ENCODE results near the gene TM4SF18.

Gene TM4SF18

GRCh38 chr3:149314807-149315578, 18.4 kb downstream of the TM4SF18 start:
- Histone ChIP-seq H3K27me3 (replicated peaks; ENCODE audit: control insufficient read depth, insufficient read depth, low read length) (no peaks in the 10 kb centered on the region; the same call in 1 of the 2 replicates), H3K4me3 (replicated peaks; ENCODE audit: low read depth, low read length) (no peak overlapping the region), H3K36me3 (ENCODE audit: control insufficient read depth, insufficient read depth, low read length) (no peaks in the 10 kb centered on the region)
- no peak for DNase-seq (ENCODE audit: extremely low read depth, insufficient read length)
- TF ChIP-seq, protein P1, sequence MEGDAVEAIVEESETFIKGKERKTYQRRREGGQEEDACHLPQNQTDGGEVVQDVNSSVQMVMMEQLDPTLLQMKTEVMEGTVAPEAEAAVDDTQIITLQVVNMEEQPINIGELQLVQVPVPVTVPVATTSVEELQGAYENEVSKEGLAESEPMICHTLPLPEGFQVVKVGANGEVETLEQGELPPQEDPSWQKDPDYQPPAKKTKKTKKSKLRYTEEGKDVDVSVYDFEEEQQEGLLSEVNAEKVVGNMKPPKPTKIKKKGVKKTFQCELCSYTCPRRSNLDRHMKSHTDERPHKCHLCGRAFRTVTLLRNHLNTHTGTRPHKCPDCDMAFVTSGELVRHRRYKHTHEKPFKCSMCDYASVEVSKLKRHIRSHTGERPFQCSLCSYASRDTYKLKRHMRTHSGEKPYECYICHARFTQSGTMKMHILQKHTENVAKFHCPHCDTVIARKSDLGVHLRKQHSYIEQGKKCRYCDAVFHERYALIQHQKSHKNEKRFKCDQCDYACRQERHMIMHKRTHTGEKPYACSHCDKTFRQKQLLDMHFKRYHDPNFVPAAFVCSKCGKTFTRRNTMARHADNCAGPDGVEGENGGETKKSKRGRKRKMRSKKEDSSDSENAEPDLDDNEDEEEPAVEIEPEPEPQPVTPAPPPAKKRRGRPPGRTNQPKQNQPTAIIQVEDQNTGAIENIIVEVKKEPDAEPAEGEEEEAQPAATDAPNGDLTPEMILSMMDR (IDR thresholded peaks at IDR 0.05; ENCODE audit: insufficient read depth, low read length, poor library complexity, severe bottlenecking): no peak

DNA sequence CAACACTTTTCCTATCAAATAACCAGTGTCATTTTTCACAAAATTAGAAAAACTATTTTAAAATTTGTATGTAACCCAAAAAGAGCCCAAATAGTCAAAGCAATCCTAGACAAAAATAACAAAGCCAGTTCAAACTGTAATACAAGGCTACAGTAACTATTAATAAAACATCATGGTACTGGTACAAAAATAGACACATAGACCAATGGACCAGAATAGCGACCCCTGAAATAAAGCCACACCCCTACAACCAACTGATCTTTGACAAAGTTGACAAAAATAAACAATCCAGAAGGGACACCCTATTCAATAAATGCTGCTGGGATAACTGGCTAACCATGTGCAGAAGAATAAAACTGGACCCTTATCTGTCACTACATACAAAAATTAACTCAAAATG, 19.9 kb downstream of the TM4SF18 start:
- TF ChIP-seq, protein P1 (IDR thresholded peaks at IDR 0.05; ENCODE audit: insufficient read depth, low read length, poor library complexity, severe bottlenecking): no peak
- Histone ChIP-seq H3K4me3 (replicated peaks; ENCODE audit: low read depth, low read length) (no peak overlapping the region), H3K36me3 (ENCODE audit: control insufficient read depth, insufficient read depth, low read length) (no peaks in the 10 kb centered on the region), H3K27me3 (replicated peaks; ENCODE audit: control insufficient read depth, insufficient read depth, low read length) (no peaks in the 10 kb centered on the region)
- no peak for DNase-seq (ENCODE audit: extremely low read depth, insufficient read length)

DNA sequence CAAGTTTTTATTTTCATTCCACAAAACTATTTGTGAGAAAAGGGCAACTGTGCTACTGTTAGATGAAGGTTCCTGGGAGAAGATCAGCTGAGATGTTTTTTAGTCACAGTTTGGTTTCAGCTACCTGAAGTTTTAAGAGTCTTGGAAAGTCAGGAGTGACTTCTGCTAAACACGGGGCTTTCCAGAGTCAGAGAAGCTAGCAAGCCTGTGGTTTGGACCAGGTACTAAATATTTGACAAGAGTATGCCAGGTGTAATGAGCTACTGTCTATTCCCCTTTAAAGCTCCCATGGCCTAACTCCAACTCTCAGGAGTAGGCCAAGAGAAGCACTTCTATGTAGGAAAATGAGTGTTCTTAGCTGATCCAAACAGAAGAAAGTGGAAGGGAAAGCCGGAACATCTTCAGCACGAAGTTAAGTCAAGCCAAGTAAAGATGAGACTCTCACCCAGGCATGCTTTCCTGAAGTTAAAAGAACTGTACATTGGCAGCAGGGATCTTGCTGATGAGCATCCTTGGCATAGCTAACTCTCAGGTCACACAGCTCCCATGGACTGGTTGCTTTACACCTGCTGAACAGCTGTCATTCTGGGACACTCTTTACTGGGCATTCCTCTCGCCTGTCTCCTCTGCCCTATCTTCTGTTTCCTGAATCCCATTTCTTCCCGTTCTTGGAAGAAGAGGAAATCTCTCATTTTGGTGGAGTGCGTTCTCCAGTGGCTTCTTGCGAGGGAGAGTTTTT, 22.5 kb downstream of the TM4SF18 start:
- DNase-seq (ENCODE audit: extremely low read depth, insufficient read length): no peak
- TF ChIP-seq, protein P1 (IDR thresholded peaks at IDR 0.05; ENCODE audit: insufficient read depth, low read length, poor library complexity, severe bottlenecking): no peak
- H3K27me3 ChIP-seq (replicated peaks; ENCODE audit: control insufficient read depth, insufficient read depth, low read length): no peaks in the 10 kb centered on the region

DNA sequence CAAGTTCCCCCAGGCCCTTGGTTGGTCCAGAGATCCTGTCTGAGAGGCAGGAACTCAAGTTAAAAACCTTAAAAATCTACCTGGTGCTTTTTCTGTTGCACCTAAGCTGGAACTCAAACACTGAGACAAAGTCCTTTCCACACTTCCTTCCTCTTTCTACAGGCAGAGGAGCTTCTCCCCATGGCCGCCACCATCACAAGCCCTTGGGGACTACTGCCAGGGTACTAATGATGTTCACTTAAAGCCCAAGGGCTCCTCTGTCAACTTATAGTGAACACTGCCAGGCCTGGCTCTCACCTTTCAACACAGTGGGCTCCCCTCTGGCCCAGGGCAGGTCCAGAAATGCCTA, 26.0 kb downstream of the TM4SF18 start:
- no peak for DNase-seq (ENCODE audit: extremely low read depth, insufficient read length)
- TF ChIP-seq, protein P1 (IDR thresholded peaks at IDR 0.05; ENCODE audit: insufficient read depth, low read length, poor library complexity, severe bottlenecking): no peak
- Histone ChIP-seq H3K4me3 (replicated peaks; ENCODE audit: low read depth, low read length) (no peak overlapping the region), H3K27me3 (replicated peaks; ENCODE audit: control insufficient read depth, insufficient read depth, low read length) (no peaks in the 10 kb centered on the region), H3K36me3 (ENCODE audit: control insufficient read depth, insufficient read depth, low read length) (no peaks in the 10 kb centered on the region)

More for the DNA sequence above, 22.5 kb downstream of the TM4SF18 start:
- Histone ChIP-seq H3K4me3 (replicated peaks; ENCODE audit: low read depth, low read length) (no peak overlapping the region), H3K36me3 (ENCODE audit: control insufficient read depth, insufficient read depth, low read length) (no peaks in the 10 kb centered on the region)

GRCh38 chr3:149306751-149307434, 26.5 kb downstream of the TM4SF18 start:
- TF ChIP-seq, protein P1 (IDR thresholded peaks at IDR 0.05; ENCODE audit: insufficient read depth, low read length, poor library complexity, severe bottlenecking): no peak
- H3K27me3 ChIP-seq (replicated peaks; ENCODE audit: control insufficient read depth, insufficient read depth, low read length): no peaks in the 10 kb centered on the region
- no peak for DNase-seq (ENCODE audit: extremely low read depth, insufficient read length)
- H3K4me3 ChIP-seq (replicated peaks; ENCODE audit: low read depth, low read length): no peak overlapping the region
- no peaks in the 10 kb centered on the region for H3K36me3 ChIP-seq (ENCODE audit: control insufficient read depth, insufficient read depth, low read length)

Measured in GM06990 (cell line).